Lung microvascular endothelial cell (primary cell): ENCODE results near the gene PCNX3. TPM values are rescaled to one million over a fixed set of nuclear protein-coding genes. Genes with fewer than 3 reads are reported as not detected.
"Not testable (repeated sequence)": the region's sequence is repeated elsewhere in the genome, so short reads cannot be mapped to it uniquely, and the experiment has no call there.

Experiments used
- DNase-seq, 2 donors: peaks; one replicate each; pipeline versions ENCODE4 v3.0.0 to v3.0.0-alpha.2; 2010; ENCODE audit warnings: low read depth in 2 of 2
- total RNA-seq: library from RNA; depleted of rRNA; stranded (reverse); fragments of >200 nt; gene quantifications from 2 replicates; pipeline ENCODE4 v1.2.1, GENCODE V29; 2014

Gene PCNX3
- total RNA-seq, 1 donor from 2014 or later = 12.9 TPM

GRCh38 chr11:65653229-65654225 is 38.0 kb downstream of the PCNX3 start:
- DNase-seq = peak in 1 of 2 donors; percentile 75

- DNase-seq = no peak
These were observed 39.1 kb downstream of the PCNX3 start for GRCh38 chr11:65654375-65655349.

DNA sequence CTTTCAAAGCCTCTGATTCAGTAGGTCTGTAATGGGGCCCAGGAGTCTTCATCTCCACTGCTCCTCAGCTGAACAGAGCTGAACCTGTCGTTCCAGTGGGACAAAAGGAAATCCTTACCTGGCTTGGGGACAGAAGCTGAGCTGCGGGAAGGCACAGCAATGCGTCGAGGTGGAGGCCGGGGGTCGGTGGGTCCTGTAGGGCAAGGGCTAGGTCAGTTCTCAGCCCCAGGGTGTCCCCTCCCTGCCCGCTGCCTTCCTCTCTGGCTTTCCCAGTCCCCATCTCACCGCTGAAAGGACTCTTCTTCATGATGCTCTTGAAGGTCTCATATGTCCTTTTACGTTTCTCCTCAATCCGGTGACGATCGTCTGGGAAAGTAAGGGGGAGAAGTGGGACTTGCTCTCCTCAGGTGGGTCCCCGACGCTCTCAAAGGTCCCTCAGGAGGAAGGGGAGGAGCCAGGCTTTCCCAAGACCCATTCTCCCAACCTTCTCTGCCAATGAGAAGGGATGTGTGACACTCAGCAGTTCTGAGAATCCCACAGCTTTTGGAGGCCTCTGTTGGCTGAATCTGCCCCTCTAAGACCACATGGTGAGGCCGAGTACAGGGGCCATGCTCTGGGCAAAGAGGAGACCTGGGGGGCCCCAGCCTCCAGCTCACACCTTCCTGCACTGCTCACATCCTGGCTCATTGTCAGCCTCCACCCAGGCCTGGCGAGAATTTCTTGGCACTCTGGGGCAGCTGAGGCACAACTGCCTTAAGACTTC is 40.2 kb downstream of the PCNX3 start:
- DNase-seq = no peak

DNA sequence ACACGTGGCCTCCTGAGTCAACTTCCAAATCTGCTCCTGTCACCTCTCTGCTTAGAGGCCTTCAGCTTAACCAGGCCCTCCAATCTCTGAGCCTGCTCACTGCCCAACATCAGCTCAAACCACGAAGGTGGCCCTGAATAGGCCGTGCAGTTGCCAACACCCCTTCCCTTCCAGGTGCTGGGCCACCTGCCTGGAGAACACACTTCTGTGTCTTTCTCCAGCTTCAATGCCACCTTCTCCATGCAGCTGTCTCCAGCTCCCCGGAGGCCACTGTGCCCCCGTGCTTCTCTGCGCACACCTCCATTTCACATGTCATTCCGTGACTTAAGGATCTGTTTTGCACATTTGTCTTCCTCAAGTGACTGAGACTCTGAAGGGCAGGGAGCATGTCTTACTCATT is 41.9 kb downstream of the PCNX3 start:
- no peak for DNase-seq

GRCh38 chr11:65658174-65659021 is 42.8 kb downstream of the PCNX3 start:
- no peak for DNase-seq

GRCh38 chr11:65660038-65660437 is 44.5 kb downstream of the PCNX3 start:
- DNase-seq = no peak

DNA sequence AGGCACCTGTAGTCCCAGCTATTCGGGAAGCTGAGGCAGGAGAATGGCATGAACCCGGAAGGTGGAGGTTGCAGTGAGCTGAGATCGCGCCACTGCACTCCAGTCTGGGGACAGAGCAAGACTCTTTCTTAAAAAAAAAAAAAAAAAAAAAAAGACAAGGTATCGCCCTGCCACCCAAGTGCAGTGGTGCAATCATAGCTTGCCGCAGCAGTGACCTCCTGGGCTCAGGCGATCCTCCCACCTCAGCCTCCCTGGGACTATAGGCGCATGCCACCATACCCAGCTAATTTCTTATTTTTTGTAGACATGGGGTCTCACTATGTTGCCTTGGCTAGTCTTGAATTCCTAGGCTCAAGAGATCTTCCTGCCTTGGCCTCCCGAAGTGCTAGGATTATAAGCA is 45.3 kb downstream of the PCNX3 start:
- not testable (repeated sequence) for DNase-seq

- no peak for DNase-seq
These were observed 46.1 kb downstream of the PCNX3 start for GRCh38 chr11:65661599-65662246.

DNA sequence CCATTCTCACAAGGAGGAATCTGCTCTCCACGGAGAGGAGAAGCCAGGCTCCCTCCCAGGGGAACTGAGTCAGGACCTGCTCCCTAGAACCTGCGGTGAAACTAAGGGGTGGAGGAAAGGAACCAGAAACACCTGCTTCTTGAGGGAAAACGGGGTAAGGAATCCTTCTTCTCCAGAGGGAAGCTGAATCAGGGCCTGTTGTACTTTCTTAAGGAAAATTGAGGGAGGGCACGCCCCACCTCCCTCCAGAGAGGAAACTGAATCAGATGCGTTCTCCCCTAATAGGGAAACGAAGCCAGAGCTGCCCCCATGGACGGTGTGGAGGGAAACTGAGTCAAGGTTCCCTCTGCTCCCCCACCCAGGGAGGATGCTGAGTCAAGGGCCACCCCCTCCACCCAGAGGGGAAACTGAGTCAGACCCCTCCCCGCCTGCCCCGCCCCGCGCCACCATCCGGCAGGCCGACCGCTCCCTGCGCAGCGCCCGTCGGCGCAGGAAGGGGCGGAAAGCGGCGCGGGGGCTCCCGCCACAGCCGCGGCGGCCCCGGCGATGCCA is 46.7 kb downstream of the PCNX3 start:
- DNase-seq = peak in 1 of 2 donors; percentile 64

- peak; percentile 96 for DNase-seq
These were observed 47.4 kb downstream of the PCNX3 start, which contains the start of gene RELA for GRCh38 chr11:65662799-65663638. RELA (minus strand) TSS chr11:65662916; CDS start chr11:65662832, 84 bp downstream.

DNA sequence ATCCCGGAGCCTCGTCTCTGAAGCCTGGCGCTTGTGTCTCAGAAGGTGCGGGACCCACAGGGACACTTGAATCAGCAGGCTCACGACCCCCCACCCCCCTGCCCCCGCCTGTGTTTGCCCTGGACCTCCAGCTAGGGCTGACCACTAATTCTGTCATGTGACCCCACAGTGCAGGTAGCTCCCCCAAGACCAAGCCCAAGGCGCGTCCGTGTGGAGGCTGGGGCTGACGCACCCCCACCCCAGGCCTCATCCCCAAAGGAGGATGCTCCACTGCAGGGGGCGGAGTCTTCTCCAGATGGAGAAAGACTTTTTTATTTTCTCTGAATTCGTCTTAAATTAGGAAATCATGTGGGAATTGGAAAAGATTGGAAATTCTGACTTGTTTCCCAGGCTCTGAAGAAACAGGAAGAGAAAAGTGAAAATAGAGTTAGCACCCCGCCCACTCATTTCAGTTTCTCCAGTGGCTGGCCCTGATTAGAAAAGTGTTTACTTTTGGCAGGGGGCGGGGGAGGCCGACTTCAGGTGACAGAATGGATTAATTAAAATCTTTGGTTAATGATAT is 48.1 kb downstream of the PCNX3 start:
- DNase-seq = peak; percentile 51 to 53

DNA sequence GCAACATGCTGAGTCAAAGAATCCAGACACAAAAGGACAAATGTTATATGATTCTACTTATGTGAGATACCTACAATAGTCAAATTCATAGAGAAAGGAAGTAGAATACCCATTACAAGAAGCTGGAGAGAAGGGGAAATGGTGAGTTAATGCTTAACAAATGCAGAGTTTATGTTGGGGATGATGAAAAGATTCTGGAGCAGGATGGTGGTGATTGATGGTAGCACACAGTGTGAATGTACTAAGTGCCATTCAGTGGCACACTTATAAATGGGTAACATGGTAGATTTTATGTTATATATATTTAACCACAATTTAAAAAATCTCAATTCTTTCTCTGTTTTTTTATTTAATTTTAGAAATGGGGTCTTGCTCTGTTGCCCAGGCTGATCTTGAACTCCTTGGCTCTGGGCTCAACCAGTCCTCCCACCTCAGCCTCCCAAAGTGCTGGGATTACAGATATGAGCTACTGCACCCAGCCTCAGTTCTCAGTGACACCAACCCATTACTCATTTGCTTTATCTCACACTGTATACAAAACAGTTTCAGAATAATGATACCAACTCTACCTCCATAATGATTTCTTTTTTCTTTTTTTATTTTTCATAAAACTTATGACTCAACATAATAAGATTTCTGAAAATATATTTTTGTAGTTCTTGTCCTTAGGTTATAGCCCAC is 56.7 kb downstream of the PCNX3 start:
- no peak for DNase-seq

DNA sequence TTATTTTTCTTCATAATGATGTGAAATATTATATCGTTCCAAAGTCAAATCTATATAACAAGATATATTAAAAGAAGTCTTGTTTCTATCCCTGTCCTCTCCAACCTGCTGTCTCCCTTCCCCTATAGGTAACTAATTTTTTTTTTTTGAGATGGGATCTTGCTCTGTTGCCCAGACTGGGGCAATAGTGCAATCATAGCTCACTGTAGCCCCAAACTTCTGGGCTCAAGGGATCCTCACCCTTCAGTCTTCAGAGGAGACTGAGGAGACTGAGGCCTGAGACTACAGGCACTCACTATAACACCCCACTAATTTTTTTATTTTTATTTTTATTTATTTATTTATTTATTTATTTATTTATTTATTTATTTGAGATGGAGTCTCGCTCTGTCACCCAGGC is 57.4 kb downstream of the PCNX3 start:
- no peak for DNase-seq

GRCh38 chr11:65680192-65680743 is 64.7 kb downstream of the PCNX3 start:
- DNase-seq = no peak

DNA sequence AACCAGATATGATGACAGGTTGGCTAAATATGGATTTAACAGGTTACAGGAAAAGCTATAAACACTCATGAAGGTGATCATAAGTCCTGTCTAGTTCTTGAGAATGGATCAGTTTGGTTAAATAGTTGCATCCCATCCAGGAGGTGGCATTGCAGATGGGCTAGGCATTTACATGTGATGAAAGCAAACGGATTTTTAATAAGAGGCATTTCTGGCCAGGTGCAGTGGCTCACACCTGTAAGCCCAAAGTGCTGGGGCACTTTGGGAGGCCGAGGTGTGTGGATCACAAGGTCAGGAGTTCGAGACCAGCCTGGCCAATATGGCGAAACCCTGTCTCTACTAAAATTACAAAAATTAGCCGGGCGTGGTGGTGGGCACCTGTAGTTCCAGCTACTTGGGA is 67.9 kb downstream of the PCNX3 start:
- DNase-seq = not testable (repeated sequence)

DNA sequence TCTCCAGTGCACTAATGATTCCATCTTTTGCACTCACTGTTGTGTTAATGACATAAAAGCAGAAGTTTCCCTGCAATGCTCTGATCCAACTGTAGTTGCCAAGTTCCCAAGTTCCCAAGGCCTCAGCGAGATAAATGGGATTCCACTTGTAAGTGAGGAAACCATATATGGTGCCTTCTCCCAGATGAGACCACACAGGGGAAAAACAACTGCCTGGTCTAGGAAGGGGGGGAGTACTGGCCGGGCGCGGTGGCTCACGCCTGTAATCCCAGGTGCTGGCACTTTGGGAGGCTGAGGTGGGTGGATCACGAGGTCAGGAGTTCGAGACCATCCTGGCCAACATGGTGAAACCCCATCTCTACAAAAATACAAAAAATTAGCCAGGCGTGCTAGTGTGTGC is 70.4 kb downstream of the PCNX3 start:
- no peak for DNase-seq
